Measurements from ENCODE around the gene PDLIM4. TPM values are rescaled to one million over a fixed set of nuclear protein-coding genes. Genes with fewer than 3 reads are reported as not detected.

The PDLIM4 gene
- total RNA-seq, 6 experiments from 2014 or later = 0.24 to 0.95 (median 0.40) TPM; not detected in 2

DNA sequence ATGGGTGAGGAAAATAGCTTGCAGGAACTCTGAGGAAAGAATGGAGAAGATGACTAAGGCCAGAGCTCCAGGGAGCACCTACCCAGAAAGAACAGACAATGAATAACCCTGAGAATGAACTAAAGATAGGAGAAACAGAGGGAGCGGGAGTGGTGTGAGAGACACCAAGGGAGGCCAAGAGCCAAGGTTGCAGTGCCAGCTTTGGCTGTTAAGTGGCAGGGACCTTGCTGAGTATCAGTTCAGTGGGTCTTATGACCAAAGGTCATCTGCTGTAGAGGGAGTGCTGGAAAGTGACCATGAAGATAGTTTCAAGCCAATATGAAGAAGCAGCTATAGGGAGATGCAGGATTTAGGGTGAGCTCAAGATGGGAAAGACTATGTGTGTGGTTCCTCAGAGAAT lies 46.6 kb upstream of the PDLIM4 start:
- no peaks in the 10 kb centered on the region for H3K27me3 ChIP-seq
- no peaks in the 10 kb centered on the region for H3K4me1 ChIP-seq
- H3K27ac ChIP-seq = no peak overlapping the region
- H3K4me3 ChIP-seq = no peak overlapping the region
- no peak for TF ChIP-seq POLR2A (IDR thresholded peaks at IDR 0.05)
- TF ChIP-seq, protein P1, sequence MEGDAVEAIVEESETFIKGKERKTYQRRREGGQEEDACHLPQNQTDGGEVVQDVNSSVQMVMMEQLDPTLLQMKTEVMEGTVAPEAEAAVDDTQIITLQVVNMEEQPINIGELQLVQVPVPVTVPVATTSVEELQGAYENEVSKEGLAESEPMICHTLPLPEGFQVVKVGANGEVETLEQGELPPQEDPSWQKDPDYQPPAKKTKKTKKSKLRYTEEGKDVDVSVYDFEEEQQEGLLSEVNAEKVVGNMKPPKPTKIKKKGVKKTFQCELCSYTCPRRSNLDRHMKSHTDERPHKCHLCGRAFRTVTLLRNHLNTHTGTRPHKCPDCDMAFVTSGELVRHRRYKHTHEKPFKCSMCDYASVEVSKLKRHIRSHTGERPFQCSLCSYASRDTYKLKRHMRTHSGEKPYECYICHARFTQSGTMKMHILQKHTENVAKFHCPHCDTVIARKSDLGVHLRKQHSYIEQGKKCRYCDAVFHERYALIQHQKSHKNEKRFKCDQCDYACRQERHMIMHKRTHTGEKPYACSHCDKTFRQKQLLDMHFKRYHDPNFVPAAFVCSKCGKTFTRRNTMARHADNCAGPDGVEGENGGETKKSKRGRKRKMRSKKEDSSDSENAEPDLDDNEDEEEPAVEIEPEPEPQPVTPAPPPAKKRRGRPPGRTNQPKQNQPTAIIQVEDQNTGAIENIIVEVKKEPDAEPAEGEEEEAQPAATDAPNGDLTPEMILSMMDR (IDR thresholded peaks at IDR 0.05) = no peak
- peaks cover 0 to 15% (median 0%) of the 10 kb centered on the region in 4 donors for H3K36me3 ChIP-seq
- intact Hi-C loops (cut with DNase I) = no loop called here
- WGBS (ENCODE audit: insufficient coverage, low coverage, low lambda C conversion rate, missing lambda C conversion rate) = 75% methylated on average over 1 of the region's 1 CpG
- DNase-seq (no peak), ATAC-seq (no peak)
- H3K9me3 ChIP-seq = no peaks in the 10 kb centered on the region

DNA sequence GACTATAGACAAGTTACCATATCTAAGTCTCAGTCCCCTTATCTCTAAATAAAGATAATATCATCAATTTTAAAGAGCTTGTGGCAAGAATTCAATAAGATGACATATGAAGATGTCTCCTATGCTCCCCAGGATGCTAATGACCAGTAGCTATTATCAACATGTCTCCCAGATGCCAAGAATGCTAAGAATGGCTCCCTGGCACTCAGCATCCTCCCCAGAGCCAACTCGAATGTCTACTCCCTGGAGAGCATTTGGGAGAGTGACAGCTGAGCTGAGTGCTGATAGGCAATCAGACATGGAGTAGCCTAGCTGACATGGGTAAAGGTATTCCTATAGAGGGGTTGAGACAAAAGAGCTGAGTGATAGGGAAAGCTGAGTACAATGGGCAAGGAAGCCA lies 45.7 kb upstream of the PDLIM4 start:
- WGBS (ENCODE audit: insufficient coverage, low coverage, low lambda C conversion rate, missing lambda C conversion rate) = 46% methylated on average over 1 of the region's 1 CpG
- no peak for TF ChIP-seq POLR2A (IDR thresholded peaks at IDR 0.05)
- TF ChIP-seq, protein P1 (IDR thresholded peaks at IDR 0.05) = no peak

DNA sequence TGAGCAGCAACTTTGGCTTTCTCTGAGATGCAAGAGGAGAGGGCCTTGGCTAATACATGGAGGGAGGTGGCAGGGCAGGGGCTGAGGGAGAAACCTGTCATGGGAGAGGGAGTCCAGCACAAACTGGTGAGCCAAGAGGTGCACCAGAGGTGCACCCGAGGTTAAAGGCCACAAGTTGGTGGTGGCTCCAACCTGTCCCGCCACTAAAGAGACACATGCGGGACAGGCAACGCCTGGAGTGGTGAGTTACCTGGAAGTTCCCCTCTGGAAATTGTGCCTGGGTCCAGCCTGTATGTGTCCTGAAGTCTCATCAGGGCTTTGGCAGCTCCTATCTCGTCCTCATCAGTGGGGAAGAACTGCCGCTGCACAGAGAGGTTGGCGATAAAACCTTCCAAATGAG lies 43.8 kb upstream of the PDLIM4 start:
- Histone ChIP-seq H3K4me1 (no peaks in the 10 kb centered on the region), H3K9me3 (no peaks in the 10 kb centered on the region), H3K4me3 (no peak overlapping the region), H3K27me3 (no peaks in the 10 kb centered on the region), H3K27ac (no peak overlapping the region), H3K36me3 (peaks cover 0 to 18% (median 0%) of the 10 kb centered on the region in 4 donors)
- DNase-seq (no peak), ATAC-seq (no peak)
- TF ChIP-seq POLR2A (IDR thresholded peaks at IDR 0.05) = no peak
- TF ChIP-seq, protein P1 (IDR thresholded peaks at IDR 0.05) = no peak
- intact Hi-C loops (cut with DNase I) = no loop called here
- 100% methylated on average over 1 of the region's 7 CpGs for WGBS (ENCODE audit: insufficient coverage, low coverage, low lambda C conversion rate, missing lambda C conversion rate)

More for the DNA sequence above, 45.7 kb upstream of the PDLIM4 start:
- intact Hi-C loops (cut with DNase I) = no loop called here
- Histone ChIP-seq H3K36me3 (peaks cover 0 to 18% (median 0%) of the 10 kb centered on the region in 4 donors), H3K27me3 (no peaks in the 10 kb centered on the region), H3K4me3 (no peak overlapping the region), H3K9me3 (no peaks in the 10 kb centered on the region), H3K4me1 (no peaks in the 10 kb centered on the region), H3K27ac (no peak overlapping the region)
- no peak for DNase-seq
- no peak for ATAC-seq

DNA sequence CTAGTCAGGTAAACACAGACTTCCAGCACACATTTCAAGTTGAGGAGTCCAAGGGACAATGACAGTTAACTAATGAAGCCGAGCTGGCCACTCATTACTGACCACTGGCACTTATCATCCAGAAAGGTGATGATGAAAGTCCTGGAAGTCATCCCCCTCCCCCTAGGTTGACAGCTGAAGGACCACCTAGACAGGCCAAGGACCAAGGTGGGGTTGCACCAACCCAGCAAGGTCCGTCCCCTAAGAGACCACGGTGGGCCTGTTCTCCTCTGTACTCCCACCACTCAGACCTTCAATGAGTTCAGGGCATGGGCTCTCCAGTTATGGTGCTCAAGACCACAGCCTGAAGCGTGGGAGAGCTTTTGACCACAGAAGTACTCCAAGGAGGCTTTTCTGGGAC lies 43.0 kb upstream of the PDLIM4 start:
- H3K9me3 ChIP-seq = no peaks in the 10 kb centered on the region
- peak overlapping the region in 2 of 3 donors; percentile 31 to 32 for H3K27ac ChIP-seq
- intact Hi-C loops (cut with DNase I) = no loop called here
- WGBS (ENCODE audit: insufficient coverage, low coverage, low lambda C conversion rate, missing lambda C conversion rate) = 60% methylated on average over 1 of the region's 4 CpGs
- H3K36me3 ChIP-seq = peaks cover 0 to 18% (median 0%) of the 10 kb centered on the region in 4 donors
- no peak overlapping the region for H3K4me3 ChIP-seq
- H3K4me1 ChIP-seq = no peaks in the 10 kb centered on the region
- ATAC-seq (no peak), DNase-seq (no peak)
- H3K27me3 ChIP-seq = no peaks in the 10 kb centered on the region
- TF ChIP-seq POLR2A (IDR thresholded peaks at IDR 0.05) = no peak
- TF ChIP-seq, protein P1 (IDR thresholded peaks at IDR 0.05) = no peak

DNA sequence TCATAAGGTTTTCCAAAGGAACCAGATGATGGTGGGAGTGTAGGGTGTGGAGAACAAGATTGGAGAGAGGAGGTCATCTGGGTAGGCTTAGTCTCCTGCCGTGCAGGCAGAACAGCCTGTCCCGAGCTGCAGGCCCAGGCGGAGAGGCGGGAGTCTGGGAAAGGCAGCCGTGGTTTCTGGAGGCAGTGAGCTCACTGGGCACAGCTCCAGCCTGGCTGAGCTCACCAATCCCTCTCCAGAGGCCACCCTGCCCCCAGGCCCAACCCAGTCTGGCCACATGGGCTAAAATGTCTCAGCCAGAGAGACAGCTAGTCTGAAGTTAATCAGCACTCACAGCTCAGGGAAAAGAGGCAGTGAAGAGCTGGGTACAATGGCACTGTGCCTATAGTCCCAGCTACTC lies 42.2 kb upstream of the PDLIM4 start:
- Histone ChIP-seq H3K9me3 (no peaks in the 10 kb centered on the region), H3K36me3 (peaks cover 0 to 14% (median 0%) of the 10 kb centered on the region in 4 donors), H3K4me1 (no peaks in the 10 kb centered on the region), H3K4me3 (no peak overlapping the region), H3K27me3 (no peaks in the 10 kb centered on the region), H3K27ac (peak overlapping the region in 1 of 3 donors; percentile 32)
- WGBS (ENCODE audit: insufficient coverage, low coverage, low lambda C conversion rate, missing lambda C conversion rate) = 80% methylated on average over 1 of the region's 5 CpGs
- peak; percentile 63 to 90 (median 75) for ATAC-seq
- peak; percentile 50 to 73 (median 68) for DNase-seq
- intact Hi-C loops (cut with DNase I) = no loop called here
- TF ChIP-seq, protein P1 (IDR thresholded peaks at IDR 0.05) = no peak
- TF ChIP-seq POLR2A (IDR thresholded peaks at IDR 0.05) = no peak
